Activated CD8-positive, alpha-beta memory T cell treated with anti-CD3 and anti-CD28 coated beads, Interleukin-2, amount 10 ng/mL, durations not matched to agents 7 days and 5 days (primary cell): ENCODE data around the gene SUB1. TPM values are rescaled to one million over a fixed set of nuclear protein-coding genes. Genes with fewer than 3 reads are reported as not detected.

Experiments
- ATAC-seq: fragments of 150-1000 bp; cut with Tn5 transposase; one replicate; pipeline ENCODE4 v1.10.0; 2021; ENCODE audit warnings: moderate library complexity
- CTCF ChIA-PET: fragments of 350-600 bp; sonication (Branson Sonifier 250); formaldehyde crosslinking; loops from one replicate; lab custom pipeline; 2021; ENCODE audit warnings: antibody characterized with exemption; lab: Charles Lee
- DNase-seq: peaks from one replicate; pipeline ENCODE4 v3.0.0-alpha.2; 2020
- H3K27ac Mint-ChIP-seq: one replicate; pipeline ENCODE4 v1.8.0; 2021; ENCODE audit warnings: mild to moderate bottlenecking, mixed read lengths
- H3K27me3 Mint-ChIP-seq: one replicate; pipeline ENCODE4 v1.8.0; 2021; ENCODE audit warnings: mixed read lengths
- H3K36me3 Mint-ChIP-seq: one replicate; pipeline ENCODE4 v1.8.0; 2021; ENCODE audit warnings: mild to moderate bottlenecking, mixed read lengths
- H3K4me1 Mint-ChIP-seq: one replicate; pipeline ENCODE4 v1.8.0; 2021; ENCODE audit warnings: mixed read lengths
- H3K4me3 Mint-ChIP-seq: one replicate; pipeline ENCODE4 v1.8.0; 2021; ENCODE audit warnings: mild to moderate bottlenecking, moderate library complexity, mixed read lengths
- H3K9me3 Mint-ChIP-seq: one replicate; pipeline ENCODE4 v1.8.0; 2022; ENCODE audit warnings: low read depth, mixed read lengths
- total RNA-seq, 2 experiments: library from RNA; stranded (reverse); gene quantifications; one replicate each; pipeline ENCODE4 v1.2.3, GENCODE V29; 2021

Gene SUB1
- total RNA-seq, 2 experiments from 2014 or later: 525 to 528 TPM

DNA sequence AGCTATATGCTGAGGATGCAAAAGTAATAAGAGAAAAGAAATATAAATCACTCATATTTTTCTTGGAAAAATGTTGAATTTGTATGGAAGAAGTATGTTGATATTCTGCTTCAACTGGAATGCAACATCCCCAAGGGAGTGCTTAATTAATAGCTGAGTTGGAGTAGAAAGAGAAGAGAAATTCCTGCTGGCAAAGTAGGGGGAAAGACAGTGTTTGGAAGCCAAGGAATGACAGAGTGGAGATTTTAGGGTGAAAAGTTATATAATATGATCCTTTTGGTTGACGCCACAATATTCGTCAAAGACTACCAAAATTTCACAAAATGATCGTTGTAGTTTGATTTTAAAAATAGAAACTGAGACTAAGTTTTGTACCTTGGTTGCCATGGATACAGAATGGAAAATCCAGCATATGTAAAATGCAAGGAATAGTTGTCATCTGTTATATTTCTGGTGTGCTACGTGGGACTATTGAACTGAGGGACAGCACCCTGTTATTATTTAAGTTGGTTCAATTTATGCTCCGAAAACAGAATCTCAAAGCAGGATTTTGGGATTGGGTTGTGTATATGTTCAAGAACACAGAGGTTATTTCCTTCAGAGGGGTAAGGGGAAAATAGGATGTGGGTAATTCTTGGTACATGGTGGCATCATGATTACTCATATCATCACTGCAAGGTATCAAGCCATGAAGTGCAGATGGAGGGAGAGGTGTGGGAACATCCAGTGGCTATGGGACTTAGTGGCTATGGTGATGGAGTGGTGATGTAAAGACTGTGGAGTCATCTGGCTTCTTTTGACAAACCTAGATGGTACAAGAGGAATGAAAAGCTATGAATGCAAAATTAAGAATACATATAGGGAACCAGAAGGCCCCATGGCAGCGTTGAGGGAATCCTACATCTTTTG lies 61.0 kb downstream of the SUB1 start:
- Mint-ChIP-seq H3K4me1 (peaks cover 8% of the 10 kb centered on the region), H3K4me3 (no peak overlapping the region), H3K27me3 (peaks cover 2% of the 10 kb centered on the region), H3K9me3 (no peaks in the 10 kb centered on the region), H3K36me3 (no peaks in the 10 kb centered on the region), H3K27ac (no peak overlapping the region)
- DNase-seq: no peak
- CTCF ChIA-PET: no interaction called here
- no peak for ATAC-seq

DNA sequence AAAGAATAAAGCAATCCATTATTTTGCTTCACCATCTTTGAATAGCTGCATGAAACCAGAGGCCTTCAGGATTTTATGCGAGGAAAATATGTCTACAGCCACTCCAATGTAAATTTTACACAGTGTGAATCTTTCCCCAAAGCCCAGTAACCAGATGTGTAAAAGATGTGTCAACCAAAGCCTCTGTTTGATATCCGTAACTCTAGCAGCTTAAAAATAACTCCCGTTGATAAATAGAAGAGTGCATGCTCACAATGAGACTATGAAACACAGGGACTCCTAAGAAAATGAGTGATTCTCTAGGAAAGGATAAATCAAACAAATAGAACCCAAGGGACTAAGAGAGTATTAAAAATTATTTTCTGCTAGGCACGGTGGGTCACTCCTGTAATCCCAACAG lies 65.7 kb downstream of the SUB1 start:
- H3K27ac Mint-ChIP-seq: no peak overlapping the region
- peaks cover 3% of the 10 kb centered on the region for H3K9me3 Mint-ChIP-seq
- DNase-seq (no peak), ATAC-seq (no peak)
- no peaks in the 10 kb centered on the region for H3K36me3 Mint-ChIP-seq
- CTCF ChIA-PET: no interaction called here
- peaks cover 5% of the 10 kb centered on the region for H3K27me3 Mint-ChIP-seq
- peaks cover 4% of the 10 kb centered on the region for H3K4me1 Mint-ChIP-seq
- no peak overlapping the region for H3K4me3 Mint-ChIP-seq

DNA sequence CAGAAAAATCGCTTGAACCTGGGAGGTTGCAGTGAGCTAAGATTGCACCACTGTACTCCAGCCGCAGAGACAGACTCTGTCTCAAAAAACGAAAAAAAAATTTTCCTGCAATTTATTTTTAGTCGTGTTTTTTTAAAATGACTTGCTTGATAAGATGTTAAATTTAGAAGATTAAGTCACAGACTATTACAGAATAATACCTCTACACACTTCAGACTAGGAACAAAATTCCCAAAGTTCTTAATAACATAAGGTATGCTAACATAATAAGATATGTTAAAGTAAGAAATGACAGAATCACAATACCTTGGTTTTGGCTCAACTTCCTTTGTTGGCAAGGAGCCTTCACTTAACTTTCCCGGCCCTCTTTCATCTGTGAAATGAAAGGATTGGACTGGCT lies 66.3 kb downstream of the SUB1 start:
- H3K4me3 Mint-ChIP-seq: no peak overlapping the region
- ATAC-seq: no peak
- peaks cover 3% of the 10 kb centered on the region for H3K9me3 Mint-ChIP-seq
- no peaks in the 10 kb centered on the region for H3K36me3 Mint-ChIP-seq
- peaks cover under 1% of the 10 kb centered on the region for H3K4me1 Mint-ChIP-seq
- H3K27me3 Mint-ChIP-seq: peaks cover 5% of the 10 kb centered on the region
- CTCF ChIA-PET: no interaction called here
- no peak overlapping the region for H3K27ac Mint-ChIP-seq
- no peak for DNase-seq

Other genes with a start within 250 kb of the SUB1 start
- 10 to 100 TPM; 39.8 to 56.0 TPM for gene ZFR, start 140.8 kb upstream of the SUB1 start, total RNA-seq
- under 1 TPM in 1 of 2 experiments, not detected in 1; 0.16 TPM for gene NPR3, start 125.8 kb downstream of the SUB1 start, total RNA-seq